Ureter (tissue), 1 donor: Measurements from ENCODE around the gene GMFB. TPM values are rescaled to one million over a fixed set of nuclear protein-coding genes. Genes with fewer than 3 reads are reported as not detected.
A peak's percentile ranks its signal among the peaks of the same experiment; 100 is the strongest.

ENCODE experiments used
- DNase-seq: peaks from one replicate; pipeline ENCODE4 v3.0.0-alpha.2; 2020; ENCODE audit warnings: low spot score
- total RNA-seq: library from RNA; stranded (reverse); gene quantifications from one replicate; pipeline ENCODE4 v1.2.4, GENCODE V29; 2023
- donor health status: DM: yes; HTN: yes; CAD: no.

Gene GMFB
- total RNA-seq: 35.9 TPM

- peak; percentile 94 for DNase-seq
These were observed at the start of gene GMFB for GRCh38 chr14:54488646-54489317. Gene GMFB, minus strand, starts transcription at chr14:54488980. Its CDS starts 53 bp downstream, at chr14:54488927.

DNA sequence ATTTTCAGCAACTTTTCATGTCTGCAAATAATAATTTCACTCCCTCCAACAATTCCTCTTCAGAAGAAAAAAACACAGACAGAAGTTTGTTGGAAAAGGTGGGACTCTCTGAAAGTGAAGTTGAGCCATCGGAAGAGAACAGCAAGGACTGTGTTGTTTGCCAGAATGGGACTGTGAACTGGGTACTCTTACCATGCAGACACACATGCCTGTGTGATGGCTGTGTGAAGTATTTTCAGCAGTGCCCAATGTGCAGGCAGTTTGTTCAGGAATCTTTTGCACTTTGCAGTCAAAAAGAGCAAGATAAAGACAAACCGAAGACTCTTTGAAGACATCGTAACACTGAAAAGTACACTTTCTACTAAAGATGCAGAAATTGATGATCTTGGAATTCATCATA is 49.3 kb upstream of the GMFB start:
- no peak for DNase-seq

DNA sequence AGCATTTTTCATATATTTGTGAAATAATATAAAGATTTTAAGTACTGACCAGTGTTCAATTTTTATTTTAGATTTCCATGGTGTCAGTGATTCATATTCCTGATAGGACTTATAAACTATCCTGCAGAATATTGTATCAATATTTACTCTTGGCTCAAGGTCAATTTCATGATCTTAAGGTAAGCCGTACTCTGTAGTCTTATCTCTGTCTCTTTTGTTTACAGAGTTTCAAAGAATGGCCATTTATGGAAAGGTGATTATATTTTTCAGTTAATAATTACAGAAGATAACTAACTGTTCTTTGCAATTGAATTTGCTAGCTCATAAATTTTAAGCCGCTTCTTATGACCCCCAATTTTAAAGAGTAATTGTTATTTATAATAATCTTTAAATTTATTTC is 48.9 kb upstream of the GMFB start:
- DNase-seq: no peak

- DNase-seq: no peak
These were observed 46.9 kb upstream of the GMFB start for GRCh38 chr14:54535646-54536045.

DNA sequence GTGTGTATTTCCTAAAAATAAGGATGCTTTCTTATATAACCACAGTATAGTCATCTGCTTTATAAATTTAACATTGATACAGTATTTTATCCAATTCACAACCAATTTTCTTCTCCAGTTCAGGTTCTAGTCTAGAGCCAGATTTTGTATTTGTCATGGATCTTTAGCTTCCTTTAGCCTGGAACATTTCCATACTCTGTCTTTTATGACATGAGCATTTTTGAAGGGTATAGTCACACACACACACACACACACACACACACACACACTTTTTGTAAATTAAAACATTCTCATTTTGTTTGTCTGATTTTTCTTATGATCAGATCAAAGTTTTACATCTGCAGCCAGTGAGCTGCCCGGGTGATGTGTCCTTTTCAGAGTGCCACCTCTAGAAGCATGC is 46.3 kb upstream of the GMFB start:
- no peak for DNase-seq

GRCh38 chr14:54533100-54533499 is 44.3 kb upstream of the GMFB start:
- no peak for DNase-seq

DNA sequence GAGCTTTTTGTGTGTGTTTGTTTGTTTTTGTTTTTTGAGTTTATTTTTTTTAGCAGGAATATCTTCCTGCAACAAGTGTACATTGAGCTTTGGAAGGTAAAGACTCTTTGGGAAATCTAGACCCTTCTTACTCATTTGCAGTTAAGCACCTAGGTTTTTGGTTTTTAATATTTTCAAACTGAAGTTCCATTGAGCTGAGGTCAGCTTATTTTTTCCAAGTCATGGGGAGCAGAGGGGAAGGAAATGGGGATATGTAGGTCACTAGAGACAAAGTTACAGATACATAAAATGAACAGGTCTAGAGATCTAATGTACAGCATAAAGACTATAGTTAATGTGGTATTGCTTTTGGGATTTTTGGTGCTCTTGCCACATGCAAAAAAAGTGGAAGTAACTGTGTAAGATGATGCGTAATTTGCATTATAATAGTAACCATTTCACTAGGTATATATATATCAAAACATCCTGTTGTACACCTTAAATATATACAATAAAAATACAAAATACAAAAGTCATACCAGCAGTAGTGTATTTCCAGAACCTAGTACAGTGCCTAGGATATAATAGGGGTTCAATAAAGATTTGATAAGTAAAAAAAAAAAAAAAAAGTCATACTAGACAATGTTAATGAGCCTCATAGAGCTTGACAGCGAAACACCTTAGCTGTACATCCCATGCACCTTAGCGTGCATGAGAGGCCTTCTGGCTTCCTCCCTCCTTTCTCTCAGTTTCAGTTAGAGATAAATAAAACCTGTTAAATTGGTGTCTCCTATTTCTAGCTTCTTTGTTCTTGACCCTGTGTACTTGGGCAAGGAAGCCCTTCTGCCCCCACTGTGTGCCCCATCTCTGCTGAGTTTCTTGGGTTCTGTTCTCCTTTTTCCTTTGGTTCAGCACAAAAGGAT is 43.6 kb upstream of the GMFB start:
- no peak for DNase-seq

- DNase-seq: no peak
These were observed 41.0 kb upstream of the GMFB start for GRCh38 chr14:54529811-54530210.

DNA sequence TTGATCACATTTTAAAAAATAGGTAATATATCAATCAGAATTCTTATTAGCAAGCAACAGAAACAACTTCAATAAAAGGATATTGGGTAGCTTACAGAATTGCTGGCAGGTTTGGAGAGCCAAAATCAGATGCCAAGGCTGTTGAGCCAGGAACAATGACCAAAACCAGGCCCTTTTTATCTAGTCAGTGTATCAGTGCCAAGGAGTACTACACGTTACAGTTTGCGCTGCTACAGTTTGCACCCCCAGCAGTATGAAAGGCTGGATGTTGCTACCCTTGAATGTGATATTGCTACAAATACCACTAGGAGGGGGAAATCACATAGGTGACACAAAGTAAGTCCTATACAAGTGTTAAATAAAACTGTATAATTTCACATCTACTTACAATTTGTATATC is 40.2 kb upstream of the GMFB start:
- no peak for DNase-seq

DNA sequence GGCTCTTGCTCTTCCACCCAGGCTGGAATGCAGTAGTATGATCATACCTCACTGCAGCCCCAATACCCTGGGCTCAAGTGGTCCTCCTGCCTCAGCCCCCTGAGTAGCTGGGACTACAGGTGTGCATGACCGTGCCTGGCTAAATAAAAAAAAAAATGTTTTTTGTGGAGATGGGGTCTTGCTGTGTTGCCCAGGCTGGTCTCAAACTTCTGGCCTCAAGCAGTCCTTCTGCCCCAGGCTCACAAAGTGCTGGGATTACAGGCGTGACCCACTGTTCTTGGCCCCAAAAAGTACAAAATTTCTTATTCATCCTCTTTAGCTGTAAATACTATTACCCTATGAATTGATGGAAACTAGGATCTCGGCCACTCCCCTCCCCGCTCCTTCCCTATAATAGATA is 35.6 kb upstream of the GMFB start:
- DNase-seq: no peak

GRCh38 chr14:54516709-54517108 is 27.9 kb upstream of the GMFB start:
- no peak for DNase-seq

DNA sequence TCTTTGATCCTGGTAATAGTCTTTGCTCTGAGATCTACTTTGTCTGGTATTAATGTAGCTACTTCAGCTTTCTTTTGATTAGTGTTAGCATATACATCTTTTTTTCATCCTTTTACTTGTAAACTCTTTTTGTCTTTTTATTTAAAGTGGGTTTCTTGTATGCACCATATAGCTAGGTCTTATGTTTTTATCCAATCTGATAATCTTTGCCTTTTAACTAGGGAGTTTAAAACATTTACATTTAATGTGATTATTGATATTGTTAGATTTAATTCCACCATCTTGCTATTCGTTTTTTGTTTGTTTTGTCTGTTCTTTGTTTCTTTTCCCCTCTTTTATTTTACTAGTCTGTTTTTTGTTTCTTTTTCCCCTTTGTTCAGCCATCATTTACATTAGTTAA is 26.9 kb upstream of the GMFB start:
- no peak for DNase-seq

- no peak for DNase-seq
These were observed 23.6 kb upstream of the GMFB start for GRCh38 chr14:54512393-54512792.

GRCh38 chr14:54509546-54510501 is 21.0 kb upstream of the GMFB start, which contains the start of gene CGRRF1:
Gene CGRRF1, plus strand, starts transcription at chr14:54509906. Its CDS starts 54 bp downstream, at chr14:54509960.
- peak; percentile 97 for DNase-seq

DNA sequence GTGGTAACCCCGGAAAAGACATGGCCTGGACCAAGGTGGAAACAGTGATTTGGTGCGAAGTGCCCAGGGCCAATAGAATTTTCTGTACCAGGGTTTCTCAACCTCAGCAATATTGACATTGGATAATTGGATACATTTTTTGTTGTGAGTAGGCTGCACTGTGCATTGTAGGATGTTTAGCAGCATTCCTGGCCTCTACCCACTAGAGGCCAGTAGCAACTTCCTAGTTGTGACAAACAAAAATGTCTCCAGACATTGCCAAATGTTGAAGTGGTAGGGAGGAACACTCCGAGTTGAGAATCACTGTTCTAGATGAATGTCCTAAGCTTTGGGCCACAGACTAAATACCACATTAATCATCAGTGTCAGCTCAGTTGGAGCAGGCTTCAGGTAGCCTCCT is 14.7 kb upstream of the GMFB start:
- no peak for DNase-seq

GRCh38 chr14:54502602-54503001 is 13.8 kb upstream of the GMFB start:
- DNase-seq: no peak

- no peak for DNase-seq
These were observed 12.7 kb upstream of the GMFB start for GRCh38 chr14:54501480-54501879.

DNA sequence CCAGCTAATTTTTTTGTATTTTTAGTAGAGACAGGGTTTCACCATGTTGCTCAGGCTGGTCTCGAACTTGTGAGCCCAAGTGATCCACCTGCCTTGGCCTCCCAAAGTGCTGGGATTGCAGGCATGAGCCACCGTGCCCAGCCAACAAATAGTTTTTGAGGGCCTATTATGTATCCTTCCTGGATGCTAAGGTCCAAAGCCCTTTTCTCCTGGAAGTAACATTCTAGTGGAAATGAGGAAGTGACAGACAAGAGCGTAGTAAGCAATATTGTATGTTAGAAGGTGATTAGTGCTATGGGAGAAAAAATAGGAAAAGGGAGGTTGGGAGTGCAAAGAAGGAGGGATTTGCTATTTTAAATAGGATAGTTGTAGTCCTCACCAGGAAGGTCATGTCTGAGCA is 12.0 kb upstream of the GMFB start:
- no peak for DNase-seq

DNA sequence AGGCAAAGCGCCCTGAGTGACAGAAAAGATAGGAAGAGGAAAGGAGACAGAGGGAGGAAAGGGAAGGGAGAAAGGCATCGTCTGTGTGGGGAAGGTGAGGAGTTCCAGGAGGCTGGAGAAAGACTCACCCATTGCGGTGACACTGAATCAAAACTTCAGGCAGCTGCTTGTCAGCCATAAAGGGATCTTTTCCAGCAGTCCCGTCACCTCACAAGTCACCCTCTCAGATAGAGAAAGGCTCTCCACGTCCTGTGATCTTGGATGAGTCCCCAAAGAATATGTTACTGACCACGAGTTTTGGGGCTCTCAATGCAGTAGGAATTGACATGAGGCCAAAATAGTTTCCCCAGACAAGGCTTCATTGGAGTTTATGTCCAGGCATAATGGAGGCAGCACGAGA is 9.8 kb upstream of the GMFB start:
- DNase-seq: no peak

- no peak for DNase-seq
These were observed 9.3 kb upstream of the GMFB start for GRCh38 chr14:54498095-54498531.

DNA sequence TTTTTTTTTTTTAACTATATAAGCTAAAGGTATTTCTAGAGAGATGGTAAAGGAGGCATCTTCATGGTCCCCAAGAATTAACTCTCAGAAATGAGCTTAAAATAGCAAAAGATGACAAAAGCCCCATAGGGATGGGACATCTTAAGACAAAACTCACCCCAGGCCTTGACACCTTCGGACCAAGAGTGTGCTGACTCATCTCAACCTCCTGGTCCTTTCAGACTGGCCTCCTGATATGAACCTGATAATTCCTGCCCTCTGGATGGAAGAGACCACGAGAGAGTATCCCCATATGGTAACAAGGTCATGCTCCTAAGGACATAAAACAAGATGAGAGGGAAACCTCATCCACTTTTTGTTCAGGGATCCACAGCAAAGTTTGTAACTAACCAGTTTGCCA is 8.4 kb upstream of the GMFB start:
- DNase-seq: no peak

- DNase-seq: no peak
These were observed 4.5 kb upstream of the GMFB start for GRCh38 chr14:54493293-54493692.
